ENCODE measurements around the gene TBL1XR1. TPM values are rescaled to one million over a fixed set of nuclear protein-coding genes. Genes with fewer than 3 reads are reported as not detected.

TBL1XR1 gene
- total RNA-seq, 1 donor from 2014 or later: 142 TPM

- DNase-seq (ENCODE audit: low read depth in 2 of 2): no peak
Observed at GRCh38 chr3:177110386-177110785, 86.9 kb downstream of the TBL1XR1 start.

GRCh38 chr3:177109688-177110330, 87.5 kb downstream of the TBL1XR1 start:
- no peak for DNase-seq (ENCODE audit: low read depth in 2 of 2)

- DNase-seq (ENCODE audit: low read depth in 2 of 2): peak in 1 of 2 donors; percentile 32
Observed at GRCh38 chr3:177108648-177109047, 88.6 kb downstream of the TBL1XR1 start.

DNA sequence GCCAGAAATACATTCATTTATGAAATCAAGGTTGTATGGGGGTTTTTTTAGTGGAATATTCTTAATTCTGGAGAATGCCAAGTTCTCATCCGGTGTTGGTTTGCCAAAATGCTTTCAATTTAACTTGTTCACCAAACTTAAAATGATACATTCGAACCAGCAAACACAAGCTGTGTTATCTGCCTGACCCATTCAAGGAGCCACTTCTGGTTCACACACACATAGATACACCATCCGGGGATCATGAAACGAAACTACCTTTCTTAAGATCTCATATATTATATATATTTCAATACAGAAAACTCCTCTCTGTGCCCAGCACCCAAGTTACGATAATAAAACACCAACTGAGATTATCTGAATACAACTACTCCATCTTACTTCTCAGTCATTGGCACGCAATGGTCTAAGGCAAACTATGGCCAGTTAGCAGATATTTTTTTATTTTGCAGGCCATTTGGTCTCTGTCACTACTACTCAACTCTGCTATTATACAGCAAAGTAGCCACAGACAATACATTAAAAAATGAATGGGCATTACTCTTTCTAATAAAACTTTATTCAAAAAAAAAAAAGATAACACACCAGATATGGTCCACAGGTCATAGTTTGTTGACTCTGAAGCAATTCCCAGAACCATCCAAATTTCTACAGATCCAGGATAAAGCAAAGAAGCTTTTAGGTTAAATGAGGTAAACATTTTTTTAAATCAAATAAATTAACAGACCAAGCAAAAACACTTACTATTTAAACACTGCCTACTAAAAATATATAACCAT, 89.6 kb downstream of the TBL1XR1 start:
- peak in 1 of 2 donors; percentile 5 for DNase-seq (ENCODE audit: low read depth in 2 of 2)

GRCh38 chr3:177106594-177106993, 90.7 kb downstream of the TBL1XR1 start:
- no peak for DNase-seq (ENCODE audit: low read depth in 2 of 2)

DNA sequence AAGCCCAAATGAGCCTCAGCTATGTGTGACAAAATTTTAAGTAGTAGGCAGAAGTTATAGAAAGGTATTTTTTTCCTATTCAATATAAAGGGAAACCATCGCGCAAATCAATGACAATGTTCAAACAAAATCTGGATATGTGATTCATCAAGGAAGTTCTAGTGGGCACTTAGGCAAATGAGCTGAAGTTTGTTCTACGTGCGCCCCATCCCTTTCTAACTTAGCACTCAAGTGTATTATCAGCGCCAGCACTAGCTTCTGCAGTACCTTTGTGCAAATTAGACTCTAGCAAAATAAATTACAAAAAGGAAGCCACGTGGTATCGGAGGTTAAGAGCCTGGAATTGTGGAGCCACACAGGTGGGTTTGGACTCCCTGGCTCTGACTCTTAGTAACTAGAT, 91.1 kb downstream of the TBL1XR1 start:
- DNase-seq (ENCODE audit: low read depth in 2 of 2): peak in 1 of 2 donors; percentile 10

- DNase-seq (ENCODE audit: low read depth in 2 of 2): no peak
Observed at GRCh38 chr3:177105623-177106022, 91.7 kb downstream of the TBL1XR1 start.

- no peak for DNase-seq (ENCODE audit: low read depth in 2 of 2)
Observed at GRCh38 chr3:177104299-177104992, 92.8 kb downstream of the TBL1XR1 start.

- DNase-seq (ENCODE audit: low read depth in 2 of 2): no peak
Observed at GRCh38 chr3:177102553-177102952, 94.7 kb downstream of the TBL1XR1 start.

DNA sequence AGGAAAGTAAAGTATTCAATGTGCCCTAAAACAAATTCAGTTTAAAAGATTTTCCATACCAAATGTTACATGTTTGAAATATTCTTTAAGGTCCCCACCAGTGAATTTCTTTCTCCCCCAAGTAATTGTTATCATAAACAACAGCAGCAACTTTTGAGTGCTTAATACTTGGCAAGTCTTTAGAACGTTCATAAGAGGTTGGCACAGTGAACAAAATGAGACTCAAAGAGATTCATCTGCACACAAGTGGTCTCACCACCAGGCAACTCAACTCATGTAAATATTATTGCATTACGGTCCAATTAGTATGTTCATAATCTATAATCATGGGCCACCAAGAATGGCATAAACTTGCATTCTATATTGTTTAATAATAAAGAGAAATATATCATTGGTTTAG, 98.7 kb downstream of the TBL1XR1 start:
- DNase-seq (ENCODE audit: low read depth in 2 of 2): no peak

GRCh38 chr3:177096615-177097014, 100.7 kb downstream of the TBL1XR1 start:
- DNase-seq (ENCODE audit: low read depth in 2 of 2): no peak

- no peak for DNase-seq (ENCODE audit: low read depth in 2 of 2)
Observed at GRCh38 chr3:177093966-177094365, 103.3 kb downstream of the TBL1XR1 start.

GRCh38 chr3:177089901-177090300, 107.4 kb downstream of the TBL1XR1 start:
- DNase-seq (ENCODE audit: low read depth in 2 of 2): no peak

DNA sequence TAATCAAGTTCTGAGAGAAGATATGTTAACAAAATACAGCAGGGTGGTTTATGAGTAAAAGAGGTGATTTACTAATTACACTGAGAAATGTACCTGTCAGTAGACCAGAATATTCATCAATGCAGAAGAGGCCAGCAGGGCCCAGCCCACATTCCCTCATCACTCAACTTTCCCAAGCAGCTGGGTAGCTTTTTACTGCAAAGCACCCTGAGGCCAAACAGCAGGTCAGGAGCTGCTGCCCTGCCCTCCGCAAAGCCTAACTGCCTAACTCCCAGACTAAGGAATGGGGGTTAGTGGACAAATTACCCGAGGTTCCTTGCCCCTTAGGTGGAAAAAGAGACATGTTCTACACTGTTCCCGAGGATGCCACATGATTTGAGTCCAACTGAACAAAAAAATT, 108.2 kb downstream of the TBL1XR1 start:
- DNase-seq (ENCODE audit: low read depth in 2 of 2): no peak

DNA sequence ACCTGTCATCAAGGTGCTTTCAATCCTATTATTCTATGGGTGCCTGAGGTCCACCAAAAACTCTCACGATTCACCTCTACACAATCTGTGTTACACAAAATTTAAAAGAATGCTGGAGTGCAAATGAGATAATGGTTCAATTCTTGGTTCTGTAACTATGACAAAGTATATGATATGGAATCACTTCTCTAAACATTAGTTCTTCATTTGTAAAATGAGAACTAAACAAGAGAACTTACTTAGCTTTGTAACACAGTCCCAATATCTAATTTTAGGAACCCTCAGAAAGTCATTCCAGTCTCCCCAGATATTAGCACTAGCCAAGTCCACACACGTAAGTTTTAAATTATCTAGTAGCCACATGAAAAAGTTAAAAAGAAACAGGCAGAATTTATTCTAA, 111.5 kb downstream of the TBL1XR1 start:
- DNase-seq (ENCODE audit: low read depth in 2 of 2): no peak

- DNase-seq (ENCODE audit: low read depth in 2 of 2): peak; percentile 5 to 45
Observed at GRCh38 chr3:177084616-177085015, 112.7 kb downstream of the TBL1XR1 start.

GRCh38 chr3:177080122-177080521, 117.2 kb downstream of the TBL1XR1 start:
- DNase-seq (ENCODE audit: low read depth in 2 of 2): no peak

GRCh38 chr3:177079684-177080083, 117.6 kb downstream of the TBL1XR1 start:
- no peak for DNase-seq (ENCODE audit: low read depth in 2 of 2)

GRCh38 chr3:177071496-177072156, 125.7 kb downstream of the TBL1XR1 start:
- DNase-seq (ENCODE audit: low read depth in 2 of 2): no peak

GRCh38 chr3:177069514-177070329, 127.6 kb downstream of the TBL1XR1 start:
- DNase-seq (ENCODE audit: low read depth in 2 of 2): peak in 1 of 2 donors; percentile 21

DNA sequence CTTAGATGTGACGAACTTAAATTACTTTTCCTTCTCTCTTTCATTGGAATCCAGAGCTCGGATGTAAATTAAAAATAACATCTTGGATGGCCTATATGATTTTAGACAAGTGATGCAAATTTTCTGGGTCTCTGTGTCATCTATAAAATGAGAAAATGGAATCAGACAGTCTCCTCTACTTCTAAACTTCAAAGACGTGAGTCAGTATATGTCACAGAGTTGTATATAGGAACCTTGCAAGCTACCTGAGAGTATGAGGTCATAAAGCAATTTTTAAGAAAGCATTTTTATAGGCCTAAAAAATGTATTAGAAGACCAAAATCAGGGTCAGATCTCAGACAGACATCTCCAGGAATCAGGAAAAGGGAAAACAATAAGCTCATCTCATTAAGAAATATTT, 128.3 kb downstream of the TBL1XR1 start:
- no peak for DNase-seq (ENCODE audit: low read depth in 2 of 2)
